Liver (tissue), 3 donors: ENCODE measurements around the gene TXNIP.

Experiments used
- EGR1 ChIP-seq, 2 donors: IDR thresholded peaks; 2 replicates each; pipeline ENCODE4 v1.6.1; 2016 to 2018; ENCODE audit warnings: antibody characterized with exemption in 2 of 2, low read depth in 2 of 2
- JUND ChIP-seq, 2 donors: IDR thresholded peaks; 2 replicates each; pipeline ENCODE4 v1.6.1; 2016; ENCODE audit warnings: antibody characterized with exemption in 2 of 2
- RAD21 ChIP-seq, 2 donors: IDR thresholded peaks; 2 replicates each; pipeline ENCODE4 v1.6.1; 2016; ENCODE audit warnings: antibody characterized with exemption in 2 of 2, mild to moderate bottlenecking in 2 of 2
- TAF1 ChIP-seq: conservative IDR thresholded peaks from 2 replicates; pipeline ENCODE4 v1.6.1; 2016; ENCODE audit warnings: antibody characterized with exemption, mild to moderate bottlenecking
- TF ChIP-seq, protein P1 (sequence below): fragments of 150-350 bp; IDR thresholded peaks from 2 replicates; pipeline ENCODE4 v1.5.1; 2017; ENCODE audit warnings: improper control_type of control experiment, low read depth, low read length; ENCODE audit not compliant: missing input control
- TF ChIP-seq, protein P2 (sequence below): IDR thresholded peaks from 2 replicates; pipeline ENCODE4 v1.6.1; 2016; ENCODE audit warnings: antibody characterized with exemption, mild to moderate bottlenecking
- TF ChIP-seq, protein P3 (sequence below): IDR thresholded peaks from 2 replicates; pipeline ENCODE4 v1.6.1; 2016; ENCODE audit warnings: antibody characterized with exemption
- donor health status: healthy.
- donor health status: healthy.

GRCh38 chr1:146020058-146021049 is 24.0 kb upstream of the TXNIP start:
- TF ChIP-seq, protein P1, sequence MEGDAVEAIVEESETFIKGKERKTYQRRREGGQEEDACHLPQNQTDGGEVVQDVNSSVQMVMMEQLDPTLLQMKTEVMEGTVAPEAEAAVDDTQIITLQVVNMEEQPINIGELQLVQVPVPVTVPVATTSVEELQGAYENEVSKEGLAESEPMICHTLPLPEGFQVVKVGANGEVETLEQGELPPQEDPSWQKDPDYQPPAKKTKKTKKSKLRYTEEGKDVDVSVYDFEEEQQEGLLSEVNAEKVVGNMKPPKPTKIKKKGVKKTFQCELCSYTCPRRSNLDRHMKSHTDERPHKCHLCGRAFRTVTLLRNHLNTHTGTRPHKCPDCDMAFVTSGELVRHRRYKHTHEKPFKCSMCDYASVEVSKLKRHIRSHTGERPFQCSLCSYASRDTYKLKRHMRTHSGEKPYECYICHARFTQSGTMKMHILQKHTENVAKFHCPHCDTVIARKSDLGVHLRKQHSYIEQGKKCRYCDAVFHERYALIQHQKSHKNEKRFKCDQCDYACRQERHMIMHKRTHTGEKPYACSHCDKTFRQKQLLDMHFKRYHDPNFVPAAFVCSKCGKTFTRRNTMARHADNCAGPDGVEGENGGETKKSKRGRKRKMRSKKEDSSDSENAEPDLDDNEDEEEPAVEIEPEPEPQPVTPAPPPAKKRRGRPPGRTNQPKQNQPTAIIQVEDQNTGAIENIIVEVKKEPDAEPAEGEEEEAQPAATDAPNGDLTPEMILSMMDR: no peak
- peak; percentile 35 to 67 for TF ChIP-seq JUND (IDR thresholded peaks at IDR 0.05)
- TF ChIP-seq, protein P2, sequence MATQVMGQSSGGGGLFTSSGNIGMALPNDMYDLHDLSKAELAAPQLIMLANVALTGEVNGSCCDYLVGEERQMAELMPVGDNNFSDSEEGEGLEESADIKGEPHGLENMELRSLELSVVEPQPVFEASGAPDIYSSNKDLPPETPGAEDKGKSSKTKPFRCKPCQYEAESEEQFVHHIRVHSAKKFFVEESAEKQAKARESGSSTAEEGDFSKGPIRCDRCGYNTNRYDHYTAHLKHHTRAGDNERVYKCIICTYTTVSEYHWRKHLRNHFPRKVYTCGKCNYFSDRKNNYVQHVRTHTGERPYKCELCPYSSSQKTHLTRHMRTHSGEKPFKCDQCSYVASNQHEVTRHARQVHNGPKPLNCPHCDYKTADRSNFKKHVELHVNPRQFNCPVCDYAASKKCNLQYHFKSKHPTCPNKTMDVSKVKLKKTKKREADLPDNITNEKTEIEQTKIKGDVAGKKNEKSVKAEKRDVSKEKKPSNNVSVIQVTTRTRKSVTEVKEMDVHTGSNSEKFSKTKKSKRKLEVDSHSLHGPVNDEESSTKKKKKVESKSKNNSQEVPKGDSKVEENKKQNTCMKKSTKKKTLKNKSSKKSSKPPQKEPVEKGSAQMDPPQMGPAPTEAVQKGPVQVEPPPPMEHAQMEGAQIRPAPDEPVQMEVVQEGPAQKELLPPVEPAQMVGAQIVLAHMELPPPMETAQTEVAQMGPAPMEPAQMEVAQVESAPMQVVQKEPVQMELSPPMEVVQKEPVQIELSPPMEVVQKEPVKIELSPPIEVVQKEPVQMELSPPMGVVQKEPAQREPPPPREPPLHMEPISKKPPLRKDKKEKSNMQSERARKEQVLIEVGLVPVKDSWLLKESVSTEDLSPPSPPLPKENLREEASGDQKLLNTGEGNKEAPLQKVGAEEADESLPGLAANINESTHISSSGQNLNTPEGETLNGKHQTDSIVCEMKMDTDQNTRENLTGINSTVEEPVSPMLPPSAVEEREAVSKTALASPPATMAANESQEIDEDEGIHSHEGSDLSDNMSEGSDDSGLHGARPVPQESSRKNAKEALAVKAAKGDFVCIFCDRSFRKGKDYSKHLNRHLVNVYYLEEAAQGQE: peak; percentile 91
- TF ChIP-seq RAD21 (IDR thresholded peaks at IDR 0.05): peak; percentile 50
- TF ChIP-seq, protein P3, sequence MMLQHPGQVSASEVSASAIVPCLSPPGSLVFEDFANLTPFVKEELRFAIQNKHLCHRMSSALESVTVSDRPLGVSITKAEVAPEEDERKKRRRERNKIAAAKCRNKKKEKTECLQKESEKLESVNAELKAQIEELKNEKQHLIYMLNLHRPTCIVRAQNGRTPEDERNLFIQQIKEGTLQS: peak; percentile 64
- peak; percentile 33 for TF ChIP-seq TAF1
- TF ChIP-seq EGR1 (IDR thresholded peaks at IDR 0.05; ENCODE audit: low read depth in 2 of 2): peak; percentile 77 to 79
